ENCODE measurements around the gene MYG1.
"Not testable (repeated sequence)": the region's sequence is repeated elsewhere in the genome, so short reads cannot be mapped to it uniquely, and the experiment has no call there.

Gene MYG1

DNA sequence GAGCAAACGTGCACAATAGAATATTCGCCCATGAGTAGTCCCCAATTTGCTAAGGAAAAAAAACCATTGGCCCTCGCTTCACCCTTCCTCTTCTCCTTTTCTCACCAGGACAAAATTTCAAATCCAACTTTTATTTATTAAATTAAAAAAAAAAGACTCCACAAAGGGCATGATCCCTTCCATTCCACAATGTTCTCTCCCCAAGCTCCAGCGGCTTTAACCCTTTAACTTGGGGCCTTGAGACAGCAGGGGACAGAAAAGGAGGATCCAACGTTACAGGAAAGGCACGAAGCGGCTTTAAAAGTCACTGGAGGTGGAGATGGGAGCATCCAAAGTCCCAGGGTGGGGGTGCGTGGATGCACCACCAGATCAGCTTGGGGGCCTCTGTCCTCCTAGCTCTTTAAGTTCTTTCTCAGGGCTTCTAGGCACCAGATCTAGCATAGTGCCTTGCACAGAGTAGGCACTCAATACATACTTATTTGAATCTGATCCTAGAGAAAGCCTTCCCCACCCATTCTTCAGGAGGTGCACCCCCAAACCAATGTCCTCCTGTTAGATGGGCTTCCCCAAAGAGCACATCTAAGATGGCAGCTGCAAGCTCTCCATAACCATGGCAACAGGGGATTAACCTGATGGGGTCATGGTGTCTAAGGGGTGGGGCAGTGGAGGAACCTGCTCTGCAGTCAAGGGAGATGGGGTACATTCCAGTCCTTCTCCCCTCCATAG, 27.1 kb downstream of the MYG1 start:
- no peak for DNase-seq (ENCODE audit: low read depth in 2 of 2)

- DNase-seq (ENCODE audit: low read depth in 2 of 2) = no peak
Measured at GRCh38 chr12:53327435-53328042, 28.0 kb downstream of the MYG1 start.

DNA sequence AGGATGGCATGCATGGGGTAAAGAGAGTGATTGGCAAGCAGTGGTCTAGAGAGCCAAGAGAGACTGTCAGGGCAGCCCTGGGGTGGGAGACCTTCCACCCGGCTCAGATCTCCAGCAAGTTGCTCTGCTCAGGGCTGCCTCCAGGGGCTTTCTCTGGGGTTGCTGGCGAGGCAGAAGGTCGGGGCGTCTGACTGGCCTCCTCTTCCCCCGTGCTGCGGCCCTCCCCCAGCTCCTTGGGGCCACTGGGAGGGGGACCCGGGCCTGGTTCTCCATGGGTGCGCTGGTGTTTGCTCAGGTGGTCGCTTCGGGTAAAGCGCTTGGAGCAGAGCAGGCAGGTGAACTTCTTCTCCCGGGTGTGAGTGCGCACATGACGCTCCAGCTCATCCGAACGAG, 28.5 kb downstream of the MYG1 start:
- no peak for DNase-seq (ENCODE audit: low read depth in 2 of 2)

DNA sequence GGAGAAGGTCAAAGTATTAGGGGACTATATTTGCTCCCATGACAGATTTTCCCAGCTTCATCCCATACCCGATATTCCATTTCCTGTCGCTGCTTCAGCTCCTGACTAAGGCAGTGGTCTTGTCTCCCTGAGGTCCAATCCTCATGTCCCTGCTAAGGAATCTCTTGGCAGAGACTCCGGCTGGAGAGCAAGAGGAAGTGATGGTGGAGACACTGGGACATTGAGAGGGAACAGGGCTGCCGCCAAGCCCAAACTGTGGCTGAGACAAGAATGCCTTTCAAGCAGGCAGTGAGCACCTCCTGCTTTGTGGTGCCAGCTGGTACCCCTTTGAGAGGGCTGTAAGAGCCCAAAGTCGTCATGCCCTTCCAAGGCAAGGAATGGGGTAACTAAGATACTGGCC, 31.2 kb downstream of the MYG1 start:
- no peak for DNase-seq (ENCODE audit: low read depth in 2 of 2)

- DNase-seq (ENCODE audit: low read depth in 2 of 2) = not testable (repeated sequence)
Measured at GRCh38 chr12:53332339-53332738, 32.8 kb downstream of the MYG1 start.

- no peak for DNase-seq (ENCODE audit: low read depth in 2 of 2)
Measured at GRCh38 chr12:53332744-53333143, 33.2 kb downstream of the MYG1 start.

- DNase-seq (ENCODE audit: low read depth in 2 of 2) = no peak
Measured at GRCh38 chr12:53333289-53333688, 33.8 kb downstream of the MYG1 start.

GRCh38 chr12:53333845-53334244, 34.4 kb downstream of the MYG1 start:
- no peak for DNase-seq (ENCODE audit: low read depth in 2 of 2)

GRCh38 chr12:53334822-53335221, 35.3 kb downstream of the MYG1 start:
- no peak for DNase-seq (ENCODE audit: low read depth in 2 of 2)

GRCh38 chr12:53336181-53336681, 36.7 kb downstream of the MYG1 start, which contains the start of gene SP7:
SP7 (minus strand) TSS chr12:53336354; CDS start chr12:53335646, 708 bp downstream.
- no peak for DNase-seq (ENCODE audit: low read depth in 2 of 2)

- no peak for DNase-seq (ENCODE audit: low read depth in 2 of 2)
Measured at GRCh38 chr12:53338017-53338416, 38.5 kb downstream of the MYG1 start.

DNA sequence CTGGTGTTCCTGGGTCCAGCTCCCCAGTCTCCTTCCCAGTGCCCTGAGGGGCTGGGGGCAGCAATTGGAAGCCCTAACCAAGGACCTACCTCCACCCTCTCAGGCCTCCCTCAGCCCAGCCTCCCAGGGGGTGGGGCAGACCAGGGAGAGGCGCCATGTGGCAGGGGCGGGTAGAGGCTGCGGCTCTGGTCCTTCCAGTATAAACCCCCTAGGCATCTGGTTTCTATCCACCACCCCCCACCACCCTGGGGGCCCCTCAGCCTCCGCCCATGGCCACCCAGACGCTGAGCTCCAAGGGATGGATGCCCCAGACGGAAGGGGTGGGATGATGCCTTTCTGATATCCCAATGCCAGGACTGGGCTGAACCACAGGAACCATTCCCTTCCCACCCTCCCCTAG, 39.4 kb downstream of the MYG1 start:
- DNase-seq (ENCODE audit: low read depth in 2 of 2) = no peak

GRCh38 chr12:53340398-53340797, 40.9 kb downstream of the MYG1 start:
- peak in 1 of 2 donors; percentile 14 for DNase-seq (ENCODE audit: low read depth in 2 of 2)

- no peak for DNase-seq (ENCODE audit: low read depth in 2 of 2)
Measured at GRCh38 chr12:53343449-53343848, 44.0 kb downstream of the MYG1 start.

GRCh38 chr12:53343969-53344368, 44.5 kb downstream of the MYG1 start:
- DNase-seq (ENCODE audit: low read depth in 2 of 2) = no peak

DNA sequence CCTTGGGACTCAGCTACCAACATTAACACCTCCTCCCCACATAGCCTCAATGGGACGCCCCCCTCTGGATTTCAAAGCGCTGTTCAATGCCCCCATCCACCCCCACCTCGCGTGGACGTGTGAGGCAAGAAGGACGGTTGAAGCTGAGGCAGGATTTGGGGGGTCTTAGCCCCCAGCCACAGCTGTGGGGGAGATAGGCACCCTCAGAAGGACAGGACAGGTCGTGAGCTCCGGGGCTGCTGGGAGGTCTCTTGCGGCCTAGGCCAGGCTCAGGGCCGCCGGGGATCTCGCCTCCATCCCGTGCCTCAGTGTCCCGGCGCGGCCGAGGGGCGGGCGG, 45.0 kb downstream of the MYG1 start:
- no peak for DNase-seq (ENCODE audit: low read depth in 2 of 2)

DNA sequence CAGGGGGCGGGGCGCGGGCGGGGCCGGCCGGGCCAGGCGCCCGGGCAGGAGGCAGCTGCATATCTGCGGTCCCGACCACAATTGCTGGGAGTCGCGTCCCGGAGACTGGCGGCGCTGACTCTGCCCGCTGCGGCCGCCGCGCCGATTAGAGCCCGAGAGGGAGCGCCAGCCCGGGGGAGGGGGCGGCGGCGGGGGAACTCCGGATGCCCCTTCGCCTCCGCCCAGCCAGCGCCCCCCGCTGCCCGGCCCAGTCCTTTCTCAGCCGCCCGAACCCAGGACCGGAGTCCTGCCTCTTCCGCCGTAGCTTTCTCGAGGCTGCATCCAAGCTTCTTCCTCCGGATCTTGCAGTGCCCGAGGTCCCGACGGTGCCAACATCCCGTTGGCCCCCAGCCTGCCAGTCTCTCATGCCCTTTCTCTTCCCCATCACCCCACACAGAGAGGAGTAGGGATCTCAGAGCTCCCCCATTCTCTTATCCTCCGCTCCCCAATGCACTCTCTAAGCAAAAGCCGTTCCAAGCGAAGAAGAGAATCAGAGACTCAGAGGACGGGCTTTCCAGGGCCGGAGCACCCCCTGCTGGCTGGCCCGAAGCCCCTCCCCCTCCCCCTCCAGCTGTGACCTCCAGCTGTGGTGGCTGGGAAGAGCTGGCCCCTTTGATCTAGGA, 45.5 kb downstream of the MYG1 start:
- DNase-seq (ENCODE audit: low read depth in 2 of 2) = peak; percentile 54

- no peak for DNase-seq (ENCODE audit: low read depth in 2 of 2)
Measured at GRCh38 chr12:53345486-53346188, 46.1 kb downstream of the MYG1 start.

DNA sequence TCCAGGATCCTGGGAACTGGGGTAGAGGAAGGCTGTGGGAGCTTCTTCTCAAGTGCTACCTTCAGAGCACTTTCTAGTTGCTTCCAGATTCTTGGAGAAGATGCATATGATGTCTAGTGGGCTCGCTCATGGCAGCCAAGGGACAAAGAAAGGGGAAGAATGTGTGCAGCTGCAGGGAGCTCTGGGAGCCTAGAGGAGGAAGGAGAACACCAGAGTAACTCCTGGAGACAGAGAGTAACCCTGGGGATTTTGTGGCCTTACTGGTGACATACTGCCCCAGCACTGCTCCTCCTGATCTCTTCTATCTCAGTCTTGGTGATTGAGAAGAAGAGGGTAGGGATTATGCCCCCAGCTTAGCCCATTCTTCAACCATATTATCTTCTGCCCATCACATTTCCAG, 47.0 kb downstream of the MYG1 start:
- DNase-seq (ENCODE audit: low read depth in 2 of 2) = no peak

DNA sequence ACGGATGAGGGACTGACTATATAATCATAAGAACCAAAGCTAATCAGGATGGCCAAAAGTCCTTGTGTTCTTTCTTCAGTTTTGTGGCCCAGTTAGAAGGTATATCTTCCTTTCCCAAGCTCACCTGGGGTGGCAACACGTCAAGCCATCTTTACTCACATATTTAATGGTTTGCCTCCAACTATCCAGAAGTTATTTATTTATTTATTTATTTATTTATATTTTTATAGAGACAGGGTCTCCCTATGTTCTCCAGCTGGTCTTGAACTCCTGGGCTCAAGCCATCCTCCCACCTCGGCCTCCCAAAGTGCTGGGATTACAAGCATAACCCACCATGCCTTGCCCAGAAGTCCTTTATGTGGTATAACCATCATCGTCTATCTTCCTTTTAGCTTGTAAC, 48.4 kb downstream of the MYG1 start:
- DNase-seq (ENCODE audit: low read depth in 2 of 2) = no peak

- peak; percentile 53 to 59 for DNase-seq (ENCODE audit: low read depth in 2 of 2)
Measured at GRCh38 chr12:53352331-53353256, 53.1 kb downstream of the MYG1 start.

Measured in stimulated activated CD8-positive, alpha-beta memory T cell treated with anti-CD3 and anti-CD28 coated beads, Interleukin-15, amount 100 ng/mL, for 48 hours (primary cell).